Hippocampal formation (tissue), 2 donors: ENCODE data around the gene CDH2.

ENCODE experiments used
- DNase-seq, 2 donors: peaks; one replicate each; lab custom pipeline; 2025; lab: John Stamatoyannopoulos, UW

CDH2 gene

GRCh38 chr18:28168725-28169124 is 8.2 kb downstream of the CDH2 start:
- no peak for DNase-seq

GRCh38 chr18:28167835-28168349 is 9.0 kb downstream of the CDH2 start:
- no peak for DNase-seq

- no peak for DNase-seq
Measured at GRCh38 chr18:28164771-28165483, 12.0 kb downstream of the CDH2 start.

GRCh38 chr18:28163201-28163775 is 13.6 kb downstream of the CDH2 start:
- no peak for DNase-seq

GRCh38 chr18:28161608-28162599 is 15.0 kb downstream of the CDH2 start:
- DNase-seq = no peak

- no peak for DNase-seq
Measured at GRCh38 chr18:28159055-28159454, 17.9 kb downstream of the CDH2 start.

- peak in 1 of 2 donors; percentile 42 for DNase-seq
Measured at GRCh38 chr18:28158083-28158581, 18.8 kb downstream of the CDH2 start.

- DNase-seq = no peak
Measured at GRCh38 chr18:28153485-28154065, 23.4 kb downstream of the CDH2 start.

- DNase-seq = no peak
Measured at GRCh38 chr18:28152754-28153153, 24.2 kb downstream of the CDH2 start.

GRCh38 chr18:28152354-28152753 is 24.6 kb downstream of the CDH2 start:
- peak; percentile 23 to 56 for DNase-seq

GRCh38 chr18:28151434-28151833 is 25.5 kb downstream of the CDH2 start:
- no peak for DNase-seq

GRCh38 chr18:28150925-28151324 is 26.0 kb downstream of the CDH2 start:
- no peak for DNase-seq

GRCh38 chr18:28149810-28150420 is 27.0 kb downstream of the CDH2 start:
- no peak for DNase-seq

GRCh38 chr18:28147674-28148171 is 29.2 kb downstream of the CDH2 start:
- DNase-seq = no peak

GRCh38 chr18:28143725-28144124 is 33.2 kb downstream of the CDH2 start:
- DNase-seq = no peak

GRCh38 chr18:28138816-28139215 is 38.1 kb downstream of the CDH2 start:
- DNase-seq = no peak

- no peak for DNase-seq
Measured at GRCh38 chr18:28136071-28136470, 40.9 kb downstream of the CDH2 start.

GRCh38 chr18:28134774-28135173 is 42.2 kb downstream of the CDH2 start:
- DNase-seq = no peak

GRCh38 chr18:28132084-28132483 is 44.8 kb downstream of the CDH2 start:
- DNase-seq = no peak

GRCh38 chr18:28128659-28128980 is 48.3 kb downstream of the CDH2 start:
- no peak for DNase-seq
